Activated CD4-positive, alpha-beta T cell treated with anti-CD3 and anti-CD28 coated beads for 4 hours (primary cell): Measurements from ENCODE around the gene ABLIM1.
A peak's percentile ranks its signal among the peaks of the same experiment; 100 is the strongest.

Source experiments
- DNase-seq, 2 donors: peaks; one replicate each; pipeline ENCODE4 v3.0.0-alpha.2; 2020

The ABLIM1 gene

GRCh38 chr10:114575417-114576131 is 82.5 kb downstream of the ABLIM1 start:
- no peak for DNase-seq

DNA sequence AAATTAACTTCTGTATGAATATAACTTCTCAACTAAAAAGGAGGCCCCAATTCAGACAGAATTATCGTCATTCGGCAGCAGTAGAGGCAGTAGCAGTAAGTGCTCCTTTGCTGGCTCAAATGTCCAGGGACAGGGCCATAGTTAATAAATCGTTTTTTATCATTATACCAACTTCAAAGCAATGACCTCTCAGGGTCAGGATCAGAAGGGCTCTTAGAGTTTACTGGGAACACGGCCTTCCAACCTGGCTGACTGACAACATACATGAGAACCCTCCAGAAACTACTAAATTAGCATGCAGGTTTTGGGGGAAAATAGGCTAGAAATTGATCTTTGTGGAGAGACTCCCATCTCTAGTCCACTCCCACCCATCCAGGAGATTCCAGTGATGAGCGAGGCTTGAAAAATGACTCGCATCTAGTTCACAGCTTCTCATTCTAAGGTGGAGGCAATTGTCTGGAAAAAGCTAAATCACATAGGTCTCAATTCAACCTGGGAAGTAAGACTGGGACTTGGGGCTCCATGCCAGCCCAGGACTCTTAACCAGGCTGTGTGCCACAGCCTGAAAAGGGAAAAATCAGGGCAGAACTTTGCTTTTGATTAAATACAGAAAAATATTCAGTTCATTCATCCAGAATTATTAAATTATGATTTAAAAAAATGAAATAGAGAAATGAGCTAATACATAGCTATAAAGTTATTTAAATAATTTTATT is 84.6 kb downstream of the ABLIM1 start:
- DNase-seq: no peak

GRCh38 chr10:114571316-114571999 is 86.6 kb downstream of the ABLIM1 start:
- no peak for DNase-seq

- DNase-seq: no peak
Measured at GRCh38 chr10:114566064-114566463, 92.0 kb downstream of the ABLIM1 start.

- no peak for DNase-seq
Measured at GRCh38 chr10:114565066-114565465, 93.0 kb downstream of the ABLIM1 start.

GRCh38 chr10:114561008-114561523 is 97.0 kb downstream of the ABLIM1 start:
- no peak for DNase-seq

DNA sequence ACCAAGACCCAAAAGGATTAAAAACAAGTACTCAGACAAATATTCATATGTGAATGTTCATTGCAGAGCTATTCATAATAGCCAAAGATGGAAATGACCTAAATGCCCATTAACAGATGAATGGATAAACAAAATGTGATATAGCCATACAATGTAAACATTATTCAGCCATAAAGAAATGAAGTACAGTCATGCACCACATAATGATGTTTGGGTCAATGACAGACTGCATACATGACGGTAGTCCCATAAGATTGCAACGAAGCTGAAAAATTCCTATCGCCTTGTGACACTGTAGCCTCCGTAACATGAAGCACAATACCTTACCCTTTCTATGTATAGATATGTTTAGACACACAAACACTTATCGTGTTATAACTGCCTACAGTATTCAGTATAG is 97.9 kb downstream of the ABLIM1 start:
- no peak for DNase-seq

- DNase-seq: no peak
Measured at GRCh38 chr10:114559636-114560035, 98.4 kb downstream of the ABLIM1 start.

DNA sequence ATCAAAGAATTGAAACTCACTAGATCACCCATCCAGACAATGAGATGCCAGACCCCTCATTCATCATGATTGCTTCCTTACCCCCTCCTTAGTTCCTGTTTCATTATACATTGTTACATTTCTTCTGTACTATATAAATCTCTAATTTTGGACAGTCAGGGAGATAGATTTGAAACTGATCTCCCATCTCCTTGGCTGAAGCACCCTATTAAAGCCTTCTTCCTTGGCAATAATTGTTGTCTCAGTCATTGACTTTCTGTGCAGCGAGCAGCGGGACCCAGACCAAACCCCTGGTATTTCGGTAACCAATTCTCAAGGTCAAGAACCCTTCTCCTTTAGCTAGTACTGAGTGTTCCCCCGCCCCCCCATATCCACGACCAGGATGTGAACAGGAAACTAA is 100.2 kb downstream of the ABLIM1 start:
- no peak for DNase-seq

DNA sequence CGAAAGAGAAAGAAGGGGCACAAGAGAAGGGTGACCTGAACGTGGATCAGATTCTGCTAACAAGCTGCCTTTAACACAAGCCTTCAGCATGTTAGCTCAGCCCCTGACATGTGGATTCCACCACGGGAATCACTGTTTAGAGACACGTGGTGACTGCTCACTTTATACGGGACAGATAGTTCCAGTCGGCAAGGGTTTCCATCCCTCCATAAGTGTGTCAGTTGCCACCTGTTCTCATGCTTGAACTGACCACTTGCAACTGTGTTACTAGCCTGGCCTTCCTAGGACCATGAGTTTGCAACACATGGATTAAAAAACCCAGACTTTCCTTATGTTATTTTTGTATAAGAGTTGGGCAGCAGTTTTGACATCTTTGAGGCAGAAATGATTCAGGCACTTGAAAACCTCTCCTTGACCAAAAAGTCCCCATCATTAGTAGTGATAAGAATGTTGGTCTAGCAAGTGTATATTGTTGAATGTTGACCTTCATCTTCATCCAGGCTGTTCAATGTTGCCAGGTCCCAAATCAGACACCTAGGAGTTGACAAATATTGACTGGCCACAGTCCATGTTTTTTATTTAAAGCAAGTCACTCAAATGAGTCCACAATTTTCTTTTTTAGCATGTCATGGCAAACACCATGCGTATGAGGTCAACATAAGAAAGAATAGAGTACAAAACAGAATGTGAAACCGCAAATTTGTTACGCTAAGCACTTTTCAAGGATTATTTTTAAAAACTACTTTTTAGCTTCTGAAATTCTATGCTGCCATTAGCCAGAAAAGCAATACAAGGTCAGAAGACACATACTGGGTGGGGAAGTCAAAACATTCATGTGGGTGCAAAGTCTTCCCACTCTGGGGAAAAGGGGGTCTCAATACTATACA is 101.6 kb downstream of the ABLIM1 start:
- DNase-seq: no peak

- no peak for DNase-seq
Measured at GRCh38 chr10:114553436-114553835, 104.6 kb downstream of the ABLIM1 start.

DNA sequence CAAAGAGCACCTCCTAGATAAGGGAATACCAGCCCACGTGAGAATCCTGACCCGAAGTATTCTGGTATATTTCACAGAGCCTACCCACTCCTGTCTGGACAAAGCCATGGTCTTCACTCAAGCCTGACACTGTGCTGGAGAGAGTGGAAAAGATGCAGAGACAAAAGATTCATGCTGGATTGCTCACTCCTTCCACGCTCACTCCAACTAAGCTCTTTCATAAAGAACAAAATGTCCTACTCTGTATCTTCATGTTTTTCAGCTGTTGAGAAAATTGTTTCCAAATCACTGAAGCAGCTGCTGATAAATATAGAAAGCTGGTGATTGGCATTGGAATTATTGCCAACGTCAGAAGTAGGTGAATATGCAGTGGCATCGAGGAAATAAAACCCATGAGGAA is 106.0 kb downstream of the ABLIM1 start:
- DNase-seq: no peak

GRCh38 chr10:114551636-114551972 is 106.5 kb downstream of the ABLIM1 start:
- DNase-seq: no peak

DNA sequence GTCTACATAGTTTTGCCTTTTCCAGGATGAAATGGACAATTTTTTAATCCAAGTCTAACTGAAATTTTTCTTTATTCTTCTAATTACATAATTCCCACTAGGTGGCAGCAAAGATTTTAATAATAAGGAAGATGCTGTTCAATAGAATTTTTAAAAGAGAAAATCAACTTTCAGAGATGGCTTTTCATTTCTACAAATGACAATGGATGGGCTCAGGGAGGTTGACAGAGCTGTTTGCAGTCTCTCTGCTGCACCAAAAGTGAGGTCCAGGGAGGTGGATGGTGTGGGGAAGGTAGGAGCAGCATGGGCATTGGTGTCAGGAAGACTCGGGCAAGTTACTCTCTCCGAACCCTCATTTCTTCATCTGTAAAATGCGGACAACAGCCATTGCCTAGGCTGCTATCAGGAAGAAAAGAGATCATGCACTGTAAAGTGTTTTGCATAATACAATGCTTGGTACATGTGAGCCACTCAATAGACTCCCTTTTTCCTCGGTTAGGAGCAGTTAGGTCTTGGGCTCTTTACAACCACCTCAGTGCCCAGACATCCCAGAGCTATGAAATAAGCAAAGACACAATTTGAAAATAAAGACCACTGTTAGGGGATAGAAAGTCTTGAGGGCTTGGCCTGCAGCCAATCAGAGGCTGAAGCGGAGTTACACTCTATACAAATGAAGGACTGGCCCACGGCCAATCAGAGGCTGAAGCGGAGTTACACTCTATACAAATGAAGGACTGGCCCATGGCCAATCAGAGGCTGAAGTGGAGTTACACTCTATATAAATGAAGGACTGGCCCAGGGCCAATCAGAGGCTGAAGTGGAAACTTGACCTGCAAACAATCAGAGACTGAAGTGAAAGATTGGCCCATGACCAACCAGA is 107.1 kb downstream of the ABLIM1 start:
- DNase-seq: no peak

- no peak for DNase-seq
Measured at GRCh38 chr10:114548662-114549061, 109.4 kb downstream of the ABLIM1 start.

DNA sequence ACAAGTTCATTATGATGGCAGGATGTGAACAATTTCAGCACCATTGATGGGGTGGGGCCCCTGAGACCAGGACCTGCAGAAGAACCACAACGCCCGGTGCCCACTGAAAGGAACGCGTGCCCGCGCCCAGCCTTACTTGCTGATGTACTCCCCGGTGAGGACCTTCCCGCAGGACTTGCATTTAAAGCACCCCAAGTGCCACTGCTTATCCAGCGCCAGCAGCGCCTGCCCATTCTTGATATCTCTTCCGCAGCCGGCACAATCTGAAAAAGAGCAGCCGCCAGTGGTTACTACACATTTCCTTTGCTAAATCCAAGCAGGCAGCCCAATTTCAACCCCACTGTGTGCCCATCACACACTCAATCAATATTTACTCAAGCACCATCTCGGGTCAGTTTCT is 110.6 kb downstream of the ABLIM1 start:
- no peak for DNase-seq

- no peak for DNase-seq
Measured at GRCh38 chr10:114547056-114547455, 111.0 kb downstream of the ABLIM1 start.

GRCh38 chr10:114545819-114546218 is 112.3 kb downstream of the ABLIM1 start:
- no peak for DNase-seq

DNA sequence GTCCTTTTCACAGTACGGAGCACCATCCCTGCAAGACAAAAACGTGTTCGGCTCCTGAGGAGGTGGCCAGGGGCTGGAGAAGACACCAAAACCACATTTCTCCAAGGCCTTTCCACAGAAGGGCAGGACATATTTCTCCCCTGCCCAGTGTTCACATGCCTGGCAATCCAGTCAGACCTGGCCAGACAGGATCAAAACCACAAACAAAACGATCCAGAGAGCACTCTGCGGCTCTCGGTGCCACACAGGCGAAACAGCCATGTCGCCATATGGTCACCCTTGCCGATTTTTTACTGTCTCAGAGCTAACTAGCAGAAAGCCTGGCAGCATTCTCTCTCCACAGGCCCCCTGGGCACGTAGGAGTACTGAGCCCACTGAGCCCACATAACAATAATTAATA is 113.0 kb downstream of the ABLIM1 start:
- DNase-seq: no peak

- peak; percentile 50 to 68 for DNase-seq
Measured at GRCh38 chr10:114544045-114544659, 113.9 kb downstream of the ABLIM1 start.

- DNase-seq: no peak
Measured at GRCh38 chr10:114543456-114543855, 114.6 kb downstream of the ABLIM1 start.
